Measurements from ENCODE around the gene BBS2. TPM values are rescaled to one million over a fixed set of nuclear protein-coding genes. Genes with fewer than 3 reads are reported as not detected.
A peak's percentile ranks its signal among the peaks of the same experiment; 100 is the strongest.

The BBS2 gene
- total RNA-seq, 2 experiments from 2014 or later: 16.1 to 17.6 TPM

DNA sequence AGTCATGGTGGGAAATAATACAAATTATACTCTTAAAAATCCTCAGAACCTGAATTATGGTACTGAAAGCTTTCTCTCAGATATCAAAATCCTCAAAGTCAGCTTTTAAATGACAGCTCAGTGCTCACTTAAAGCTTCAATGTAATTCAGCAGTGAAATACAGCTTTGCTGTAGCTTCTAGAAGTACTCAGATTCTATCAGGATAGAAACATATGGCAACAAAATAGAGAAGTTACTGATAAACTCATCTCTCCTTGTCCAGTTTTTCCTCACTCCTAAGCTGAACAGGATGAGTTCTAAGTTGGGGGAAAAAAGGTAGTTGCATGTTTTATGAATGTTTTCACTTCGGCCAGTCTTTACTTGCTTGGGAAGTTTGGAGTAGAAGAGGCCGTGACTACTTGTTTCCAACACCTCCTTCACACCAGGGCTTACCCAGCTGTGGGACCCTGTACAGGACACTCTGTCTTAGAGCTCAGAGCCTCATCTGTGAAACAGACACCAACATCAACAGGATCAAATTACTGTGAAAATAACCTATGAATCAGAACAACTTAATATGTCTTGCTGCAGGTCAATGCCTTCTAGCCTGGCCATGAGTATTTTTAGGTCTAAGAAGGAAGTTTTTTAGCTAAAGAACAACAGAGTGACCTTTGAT lies 38.2 kb downstream of the BBS2 start:
- Mint-ChIP-seq H3K27ac (peak overlapping the region; percentile 54), H3K9me3 (no peaks in the 10 kb centered on the region), H3K4me3 (no peak overlapping the region), H3K27me3 (no peaks in the 10 kb centered on the region), H3K4me1 (ENCODE audit: low read depth) (peaks cover 23% of the 10 kb centered on the region), H3K36me3 (ENCODE audit: low read depth) (peaks cover 24% of the 10 kb centered on the region)
- no peak for ATAC-seq
- POLR2A ChIA-PET: interaction anchor here (0.6 to 1.7 kb wide), 2 partner anchors 14 to 29 kb away, joined by 3 read pairs; no protein-coding TSS in a partner anchor
- TF ChIP-seq CTCF (IDR thresholded peaks at IDR 0.05): no peak
- CTCF ChIA-PET: interaction anchor here (1.6 kb wide), 1 partner anchor 33 kb away, joined by 5 read pairs; no protein-coding TSS in a partner anchor
- no peak for DNase-seq
- intact Hi-C loops (cut with micrococcal nuclease): no loop called here

GRCh38 chr16:56480776-56481467 lies 38.9 kb downstream of the BBS2 start:
- Mint-ChIP-seq H3K4me3 (no peak overlapping the region), H3K9me3 (no peaks in the 10 kb centered on the region), H3K27ac (peak overlapping the region; percentile 35), H3K4me1 (ENCODE audit: low read depth) (peaks cover 27% of the 10 kb centered on the region), H3K27me3 (no peaks in the 10 kb centered on the region), H3K36me3 (ENCODE audit: low read depth) (peaks cover 31% of the 10 kb centered on the region)
- POLR2A ChIA-PET: interaction anchor here (1.7 kb wide), 1 partner anchor 29 kb away, joined by 3 read pairs; no protein-coding TSS in a partner anchor
- CTCF ChIA-PET: interaction anchor here (1.6 kb wide), 1 partner anchor 33 kb away, joined by 5 read pairs; no protein-coding TSS in a partner anchor
- TF ChIP-seq CTCF (IDR thresholded peaks at IDR 0.05): no peak
- intact Hi-C loops (cut with micrococcal nuclease): no loop called here
- ATAC-seq (no peak), DNase-seq (no peak)

DNA sequence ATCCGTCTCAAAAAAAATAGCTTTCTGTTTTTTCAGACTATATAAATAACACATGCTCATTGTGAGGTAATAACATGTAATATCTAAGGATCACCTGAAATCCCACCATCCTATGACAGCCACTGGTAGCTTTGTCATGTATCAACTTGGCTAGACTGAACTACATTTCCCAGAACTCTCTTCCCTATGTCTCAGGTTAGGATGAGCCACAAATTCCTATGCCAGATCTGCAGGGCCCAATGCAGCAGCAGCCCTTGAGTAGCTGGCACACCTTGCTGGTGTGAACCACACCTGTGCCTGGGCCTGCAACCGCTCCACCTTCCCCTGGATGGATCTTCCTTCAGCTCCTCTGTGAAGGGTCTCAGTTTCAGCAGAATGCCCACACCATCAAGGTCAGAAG lies 40.4 kb downstream of the BBS2 start:
- POLR2A ChIA-PET: interaction anchor here (0.7 to 1.5 kb wide), 4 partner anchors 14 to 90 kb away, joined by 3 to 5 read pairs (median 4); partner anchors contain the start of gene BBS2
- Mint-ChIP-seq H3K27me3 (no peaks in the 10 kb centered on the region), H3K36me3 (ENCODE audit: low read depth) (peaks cover 42% of the 10 kb centered on the region), H3K27ac (peak overlapping the region; percentile 73), H3K9me3 (no peaks in the 10 kb centered on the region), H3K4me3 (no peak overlapping the region), H3K4me1 (ENCODE audit: low read depth) (peaks cover 28% of the 10 kb centered on the region)
- ATAC-seq (no peak), DNase-seq (no peak)
- intact Hi-C loops (cut with micrococcal nuclease): no loop called here
- CTCF ChIA-PET: interaction anchor here (1.0 kb wide), 2 partner anchors 8 to 22 kb away, joined by 3 to 5 read pairs; no protein-coding TSS in a partner anchor
- TF ChIP-seq CTCF (IDR thresholded peaks at IDR 0.05): no peak

- Mint-ChIP-seq H3K36me3 (ENCODE audit: low read depth) (peaks cover 44% of the 10 kb centered on the region), H3K4me1 (ENCODE audit: low read depth) (peaks cover 28% of the 10 kb centered on the region), H3K27ac (peak overlapping the region; percentile 36), H3K27me3 (no peaks in the 10 kb centered on the region), H3K9me3 (no peaks in the 10 kb centered on the region), H3K4me3 (no peak overlapping the region)
- ChIA-PET POLR2A (interaction anchor here (0.7 to 1.5 kb wide), 4 partner anchors 15 to 91 kb away, joined by 3 to 5 read pairs (median 4); partner anchors contain the start of gene BBS2), CTCF (interaction anchor here (1.0 kb wide), 1 partner anchor 23 kb away, joined by 3 read pairs; no protein-coding TSS in a partner anchor)
- TF ChIP-seq CTCF (IDR thresholded peaks at IDR 0.05): no peak
- intact Hi-C loops (cut with micrococcal nuclease): no loop called here
- DNase-seq: peak; percentile 21
- peak; percentile 43 for ATAC-seq
Measured at GRCh38 chr16:56478281-56479049, 41.4 kb downstream of the BBS2 start.
